ENCODE data around the gene CXADR.
"Not testable (repeated sequence)": the region's sequence is repeated elsewhere in the genome, so short reads cannot be mapped to it uniquely, and the experiment has no call there.

Gene CXADR

GRCh38 chr21:17482928-17483327 is 29.9 kb upstream of the CXADR start:
- H3K9me3 ChIP-seq (ENCODE audit: insufficient read depth, low read depth, low read length): no peaks in the 10 kb centered on the region
- WGBS: no CpG with 5 or more reads among the region's 1 CpG

GRCh38 chr21:17488620-17489019 is 24.2 kb upstream of the CXADR start:
- Histone ChIP-seq H3K9ac (ENCODE audit: low read depth, low read length) (no peak overlapping the region), H3K4me3 (ENCODE audit: low read length) (no peak overlapping the region), H3K36me3 (ENCODE audit: insufficient read depth, low read length) (no peaks in the 10 kb centered on the region), H3K9me3 (ENCODE audit: insufficient read depth, low read depth, low read length) (no peaks in the 10 kb centered on the region), H3K27ac (ENCODE audit: low read depth, low read length) (no peak overlapping the region), H3K4me1 (ENCODE audit: insufficient read depth, low read length) (no peaks in the 10 kb centered on the region), H3K27me3 (ENCODE audit: insufficient read depth, low read length) (no peaks in the 10 kb centered on the region)

More at GRCh38 chr21:17482928-17483327, 29.9 kb upstream of the CXADR start:
- H3K9ac ChIP-seq (ENCODE audit: low read depth, low read length): no peak overlapping the region
- no peaks in the 10 kb centered on the region for H3K4me1 ChIP-seq (ENCODE audit: insufficient read depth, low read length)
- no peaks in the 10 kb centered on the region for H3K27me3 ChIP-seq (ENCODE audit: insufficient read depth, low read length)
- no peak overlapping the region for H3K4me3 ChIP-seq (ENCODE audit: low read length)
- no peaks in the 10 kb centered on the region for H3K36me3 ChIP-seq (ENCODE audit: insufficient read depth, low read length)
- H3K27ac ChIP-seq (ENCODE audit: low read depth, low read length): no peak overlapping the region

GRCh38 chr21:17489565-17489964 is 23.3 kb upstream of the CXADR start:
- 100% methylated on average over 1 of the region's 3 CpGs for WGBS
- H3K9me3 ChIP-seq (ENCODE audit: insufficient read depth, low read depth, low read length); H3K27me3 ChIP-seq (ENCODE audit: insufficient read depth, low read length); H3K36me3 ChIP-seq (ENCODE audit: insufficient read depth, low read length); H3K4me3 ChIP-seq (ENCODE audit: low read length); H3K27ac ChIP-seq (ENCODE audit: low read depth, low read length); H3K4me1 ChIP-seq (ENCODE audit: insufficient read depth, low read length); H3K9ac ChIP-seq (ENCODE audit: low read depth, low read length): not testable (repeated sequence)

- H3K27ac ChIP-seq (ENCODE audit: low read depth, low read length): no peak overlapping the region
Measured at GRCh38 chr21:17491716-17492414, 21.0 kb upstream of the CXADR start.

GRCh38 chr21:17492415-17493168 is 20.3 kb upstream of the CXADR start:
- Histone ChIP-seq H3K9ac (ENCODE audit: low read depth, low read length) (no peak overlapping the region), H3K9me3 (ENCODE audit: insufficient read depth, low read depth, low read length) (no peaks in the 10 kb centered on the region), H3K4me1 (ENCODE audit: insufficient read depth, low read length) (no peaks in the 10 kb centered on the region), H3K27me3 (ENCODE audit: insufficient read depth, low read length) (no peaks in the 10 kb centered on the region), H3K27ac (ENCODE audit: low read depth, low read length) (no peak overlapping the region), H3K4me3 (ENCODE audit: low read length) (no peak overlapping the region), H3K36me3 (ENCODE audit: insufficient read depth, low read length) (no peaks in the 10 kb centered on the region)
- WGBS: 83% methylated on average over 6 of the region's 6 CpGs

More at GRCh38 chr21:17491716-17492414, 21.0 kb upstream of the CXADR start:
- Histone ChIP-seq H3K27me3 (ENCODE audit: insufficient read depth, low read length) (no peaks in the 10 kb centered on the region), H3K36me3 (ENCODE audit: insufficient read depth, low read length) (no peaks in the 10 kb centered on the region), H3K9me3 (ENCODE audit: insufficient read depth, low read depth, low read length) (no peaks in the 10 kb centered on the region), H3K4me3 (ENCODE audit: low read length) (no peak overlapping the region), H3K9ac (ENCODE audit: low read depth, low read length) (no peak overlapping the region), H3K4me1 (ENCODE audit: insufficient read depth, low read length) (no peaks in the 10 kb centered on the region)
- WGBS: 94% methylated on average over 7 of the region's 7 CpGs

GRCh38 chr21:17494051-17494450 is 18.8 kb upstream of the CXADR start:
- Histone ChIP-seq H3K9me3 (ENCODE audit: insufficient read depth, low read depth, low read length) (no peaks in the 10 kb centered on the region), H3K4me1 (ENCODE audit: insufficient read depth, low read length) (no peaks in the 10 kb centered on the region), H3K9ac (ENCODE audit: low read depth, low read length) (no peak overlapping the region), H3K4me3 (ENCODE audit: low read length) (no peak overlapping the region), H3K36me3 (ENCODE audit: insufficient read depth, low read length) (no peaks in the 10 kb centered on the region), H3K27ac (ENCODE audit: low read depth, low read length) (no peak overlapping the region), H3K27me3 (ENCODE audit: insufficient read depth, low read length) (no peaks in the 10 kb centered on the region)
- WGBS: 87% methylated on average over 3 of the region's 3 CpGs

GRCh38 chr21:17495680-17496079 is 17.2 kb upstream of the CXADR start:
- Histone ChIP-seq H3K4me3 (ENCODE audit: low read length) (no peak overlapping the region), H3K27ac (ENCODE audit: low read depth, low read length) (no peak overlapping the region), H3K9me3 (ENCODE audit: insufficient read depth, low read depth, low read length) (no peaks in the 10 kb centered on the region), H3K9ac (ENCODE audit: low read depth, low read length) (no peak overlapping the region), H3K4me1 (ENCODE audit: insufficient read depth, low read length) (no peaks in the 10 kb centered on the region), H3K27me3 (ENCODE audit: insufficient read depth, low read length) (no peaks in the 10 kb centered on the region), H3K36me3 (ENCODE audit: insufficient read depth, low read length) (no peaks in the 10 kb centered on the region)
- 100% methylated on average over 2 of the region's 2 CpGs for WGBS

- no peak overlapping the region for H3K9ac ChIP-seq (ENCODE audit: low read depth, low read length)
- H3K4me3 ChIP-seq (ENCODE audit: low read length): no peak overlapping the region
- H3K9me3 ChIP-seq (ENCODE audit: insufficient read depth, low read depth, low read length): no peaks in the 10 kb centered on the region
- no peaks in the 10 kb centered on the region for H3K36me3 ChIP-seq (ENCODE audit: insufficient read depth, low read length)
- no peak overlapping the region for H3K27ac ChIP-seq (ENCODE audit: low read depth, low read length)
- 0 out of 2 replicates have a peak, but pooled peaks cover 3% of the 10 kb centered on the region for H3K4me1 ChIP-seq (ENCODE audit: insufficient read depth, low read length)
- H3K27me3 ChIP-seq (ENCODE audit: insufficient read depth, low read length): no peaks in the 10 kb centered on the region
Measured at GRCh38 chr21:17497316-17497715, 15.5 kb upstream of the CXADR start.

- 91% methylated on average over 2 of the region's 2 CpGs for WGBS
Measured at GRCh38 chr21:17498586-17498985, 14.3 kb upstream of the CXADR start.

GRCh38 chr21:17501107-17502006 is 11.5 kb upstream of the CXADR start:
- H3K36me3 ChIP-seq (ENCODE audit: insufficient read depth, low read length): no peaks in the 10 kb centered on the region
- H3K9me3 ChIP-seq (ENCODE audit: insufficient read depth, low read depth, low read length): peaks cover 7% of the 10 kb centered on the region; the same call in 1 of the 2 replicates
- H3K27ac ChIP-seq (ENCODE audit: low read depth, low read length): no peak overlapping the region
- no peak overlapping the region for H3K9ac ChIP-seq (ENCODE audit: low read depth, low read length)
- H3K4me1 ChIP-seq (ENCODE audit: insufficient read depth, low read length): 0 out of 2 replicates have a peak, but pooled peaks cover 3% of the 10 kb centered on the region
- H3K27me3 ChIP-seq (ENCODE audit: insufficient read depth, low read length): no peaks in the 10 kb centered on the region
- no peak overlapping the region for H3K4me3 ChIP-seq (ENCODE audit: low read length)
- 86% methylated on average over 3 of the region's 4 CpGs for WGBS

More at GRCh38 chr21:17498586-17498985, 14.3 kb upstream of the CXADR start:
- H3K27me3 ChIP-seq (ENCODE audit: insufficient read depth, low read length): no peaks in the 10 kb centered on the region
- no peaks in the 10 kb centered on the region for H3K9me3 ChIP-seq (ENCODE audit: insufficient read depth, low read depth, low read length)
- no peaks in the 10 kb centered on the region for H3K36me3 ChIP-seq (ENCODE audit: insufficient read depth, low read length)
- 0 out of 2 replicates have a peak, but pooled peaks cover 3% of the 10 kb centered on the region for H3K4me1 ChIP-seq (ENCODE audit: insufficient read depth, low read length)
- H3K9ac ChIP-seq (ENCODE audit: low read depth, low read length): no peak overlapping the region
- no peak overlapping the region for H3K27ac ChIP-seq (ENCODE audit: low read depth, low read length)
- no peak overlapping the region for H3K4me3 ChIP-seq (ENCODE audit: low read length)

- not testable (repeated sequence) for H3K9ac ChIP-seq (ENCODE audit: low read depth, low read length); H3K4me3 ChIP-seq (ENCODE audit: low read length); H3K4me1 ChIP-seq (ENCODE audit: insufficient read depth, low read length); H3K27me3 ChIP-seq (ENCODE audit: insufficient read depth, low read length); H3K36me3 ChIP-seq (ENCODE audit: insufficient read depth, low read length); H3K27ac ChIP-seq (ENCODE audit: low read depth, low read length); H3K9me3 ChIP-seq (ENCODE audit: insufficient read depth, low read depth, low read length)
- WGBS: 90% methylated on average over 4 of the region's 5 CpGs
Measured at GRCh38 chr21:17502985-17503384, 9.9 kb upstream of the CXADR start.

Data from HUES64 (cell line).